ENCODE measurements around the gene MRS2. TPM values are rescaled to one million over a fixed set of nuclear protein-coding genes. Genes with fewer than 3 reads are reported as not detected.
"Not testable (repeated sequence)": the region's sequence is repeated elsewhere in the genome, so short reads cannot be mapped to it uniquely, and the experiment has no call there.

Gene MRS2
- total RNA-seq, 1 experiment from 2014 or later: 26.0 TPM

GRCh38 chr6:24384369-24385130, 18.2 kb upstream of the MRS2 start:
- H3K4me3 ChIP-seq (ENCODE audit: low read depth in 2 of 2, low read length in 2 of 2); H3K9me3 ChIP-seq (ENCODE audit: control insufficient read depth, insufficient read depth, low read depth, low read length); ATAC-seq; H3K27me3 ChIP-seq (ENCODE audit: control insufficient read depth, insufficient read depth, low read length); CTCF ChIA-PET; DNase-seq (ENCODE audit: low read depth, low spot score); H3K4me1 ChIP-seq (ENCODE audit: control insufficient read depth, insufficient read depth, low read length); H3K36me3 ChIP-seq (ENCODE audit: control insufficient read depth, insufficient read depth, low read length); H3K27ac ChIP-seq (ENCODE audit: low read length); in situ Hi-C loops (cut with HindIII; ENCODE audit: low pct_unique_long_range_greater_than_20kb, low sequenced_read_pairs); intact Hi-C loops (cut with micrococcal nuclease; ENCODE audit: unreplicated experiment); POLR2A ChIA-PET; BruUV-seq (replicated peaks): not testable (repeated sequence)

GRCh38 chr6:24385536-24386269, 17.0 kb upstream of the MRS2 start:
- H3K9me3 ChIP-seq (ENCODE audit: control insufficient read depth, insufficient read depth, low read depth, low read length): no peaks in the 10 kb centered on the region
- TF ChIP-seq POLR2AphosphoS5 (IDR thresholded peaks at IDR 0.05; ENCODE audit: low read depth, low read length): no peak
- no peak for TF ChIP-seq TCF7L2 (IDR thresholded peaks at IDR 0.05; ENCODE audit: low read depth, low read length)
- TF ChIP-seq REST (IDR thresholded peaks at IDR 0.05; ENCODE audit: insufficient read depth in 1 of 2, low read depth in 2 of 2, low read length in 1 of 2): no peak
- TF ChIP-seq CTCF (IDR thresholded peaks at IDR 0.05): no peak
- no peak for TF ChIP-seq SIN3A (IDR thresholded peaks at IDR 0.05; ENCODE audit: borderline replicate concordance, insufficient read depth, low read depth, low read length)
- BruUV-seq (replicated peaks): no TSS peak
- no peak for DNase-seq (ENCODE audit: low read depth, low spot score)
- no peaks in the 10 kb centered on the region for H3K36me3 ChIP-seq (ENCODE audit: control insufficient read depth, insufficient read depth, low read length)
- intact Hi-C loops (cut with micrococcal nuclease; ENCODE audit: unreplicated experiment): no loop called here
- H3K4me1 ChIP-seq (ENCODE audit: control insufficient read depth, insufficient read depth, low read length): peaks cover 7% of the 10 kb centered on the region; the same call in 1 of the 2 replicates
- no peak overlapping the region for H3K4me3 ChIP-seq (ENCODE audit: low read depth in 2 of 2, low read length in 2 of 2)
- no peak overlapping the region for H3K27ac ChIP-seq (ENCODE audit: low read length)
- H3K27me3 ChIP-seq (ENCODE audit: control insufficient read depth, insufficient read depth, low read length): no peaks in the 10 kb centered on the region
- ATAC-seq: no peak
- ChIA-PET POLR2A (no interaction called here), CTCF (interaction anchor here (0.5 kb wide), 1 partner anchor 136 kb away, joined by 6 read pairs; no protein-coding TSS in a partner anchor)
- in situ Hi-C loops (cut with HindIII; ENCODE audit: low pct_unique_long_range_greater_than_20kb, low sequenced_read_pairs): no loop called here

GRCh38 chr6:24387818-24388217, 14.9 kb upstream of the MRS2 start:
- Histone ChIP-seq H3K4me1 (ENCODE audit: control insufficient read depth, insufficient read depth, low read length) (no peaks in the 10 kb centered on the region), H3K4me3 (ENCODE audit: low read depth in 2 of 2, low read length in 2 of 2) (no peak overlapping the region), H3K36me3 (ENCODE audit: control insufficient read depth, insufficient read depth, low read length) (no peaks in the 10 kb centered on the region), H3K9me3 (ENCODE audit: control insufficient read depth, insufficient read depth, low read depth, low read length) (no peaks in the 10 kb centered on the region), H3K27ac (ENCODE audit: low read length) (no peak overlapping the region), H3K27me3 (ENCODE audit: control insufficient read depth, insufficient read depth, low read length) (no peaks in the 10 kb centered on the region)
- no peak for TF ChIP-seq TCF7L2 (IDR thresholded peaks at IDR 0.05; ENCODE audit: low read depth, low read length)
- TF ChIP-seq CTCF (IDR thresholded peaks at IDR 0.05): no peak
- TF ChIP-seq SIN3A (IDR thresholded peaks at IDR 0.05; ENCODE audit: borderline replicate concordance, insufficient read depth, low read depth, low read length): no peak
- no peak for TF ChIP-seq REST (IDR thresholded peaks at IDR 0.05; ENCODE audit: insufficient read depth in 1 of 2, low read depth in 2 of 2, low read length in 1 of 2)
- TF ChIP-seq POLR2AphosphoS5 (IDR thresholded peaks at IDR 0.05; ENCODE audit: low read depth, low read length): no peak
- in situ Hi-C loops (cut with HindIII; ENCODE audit: low pct_unique_long_range_greater_than_20kb, low sequenced_read_pairs) (no loop called here), intact Hi-C loops (cut with micrococcal nuclease; ENCODE audit: unreplicated experiment) (no loop called here)
- DNase-seq (ENCODE audit: low read depth, low spot score) (no peak), ATAC-seq (no peak)
- ChIA-PET CTCF (no interaction called here), POLR2A (no interaction called here)
- no TSS peak for BruUV-seq (replicated peaks)
